ENCODE results near the gene POLR2B.
"Not testable (repeated sequence)": the region's sequence is repeated elsewhere in the genome, so short reads cannot be mapped to it uniquely, and the experiment has no call there.

The POLR2B gene

GRCh38 chr4:57053508-57053907 is 74.8 kb downstream of the POLR2B start:
- DNase-seq (ENCODE audit: low spot score) = no peak

- no peak for DNase-seq (ENCODE audit: low spot score)
Measured at GRCh38 chr4:57055886-57056285, 77.2 kb downstream of the POLR2B start.

- DNase-seq (ENCODE audit: low spot score) = no peak
Measured at GRCh38 chr4:57059890-57060716, 81.4 kb downstream of the POLR2B start.

DNA sequence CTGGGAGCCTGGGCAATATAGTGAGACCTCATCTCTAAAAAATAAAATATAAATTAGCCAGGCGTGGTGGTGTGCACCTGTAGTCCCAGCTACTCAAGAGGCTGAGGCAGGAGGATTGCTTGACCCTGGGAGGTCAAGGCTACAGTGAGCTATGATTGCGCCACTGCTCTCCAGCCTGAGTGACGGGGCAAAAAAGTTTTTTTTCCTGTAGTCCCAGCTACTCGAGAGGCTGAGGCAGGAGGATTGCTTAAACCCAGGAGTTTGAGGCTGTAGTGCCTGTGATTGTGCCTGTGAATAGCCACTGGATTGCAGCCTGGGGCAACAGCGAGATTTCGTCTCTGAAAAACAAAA is 82.0 kb downstream of the POLR2B start:
- DNase-seq (ENCODE audit: low spot score) = not testable (repeated sequence)

- no peak for DNase-seq (ENCODE audit: low spot score)
Measured at GRCh38 chr4:57061395-57061794, 82.7 kb downstream of the POLR2B start.

GRCh38 chr4:57063518-57063917 is 84.8 kb downstream of the POLR2B start:
- no peak for DNase-seq (ENCODE audit: low spot score)

GRCh38 chr4:57064120-57064519 is 85.4 kb downstream of the POLR2B start:
- DNase-seq (ENCODE audit: low spot score) = no peak

DNA sequence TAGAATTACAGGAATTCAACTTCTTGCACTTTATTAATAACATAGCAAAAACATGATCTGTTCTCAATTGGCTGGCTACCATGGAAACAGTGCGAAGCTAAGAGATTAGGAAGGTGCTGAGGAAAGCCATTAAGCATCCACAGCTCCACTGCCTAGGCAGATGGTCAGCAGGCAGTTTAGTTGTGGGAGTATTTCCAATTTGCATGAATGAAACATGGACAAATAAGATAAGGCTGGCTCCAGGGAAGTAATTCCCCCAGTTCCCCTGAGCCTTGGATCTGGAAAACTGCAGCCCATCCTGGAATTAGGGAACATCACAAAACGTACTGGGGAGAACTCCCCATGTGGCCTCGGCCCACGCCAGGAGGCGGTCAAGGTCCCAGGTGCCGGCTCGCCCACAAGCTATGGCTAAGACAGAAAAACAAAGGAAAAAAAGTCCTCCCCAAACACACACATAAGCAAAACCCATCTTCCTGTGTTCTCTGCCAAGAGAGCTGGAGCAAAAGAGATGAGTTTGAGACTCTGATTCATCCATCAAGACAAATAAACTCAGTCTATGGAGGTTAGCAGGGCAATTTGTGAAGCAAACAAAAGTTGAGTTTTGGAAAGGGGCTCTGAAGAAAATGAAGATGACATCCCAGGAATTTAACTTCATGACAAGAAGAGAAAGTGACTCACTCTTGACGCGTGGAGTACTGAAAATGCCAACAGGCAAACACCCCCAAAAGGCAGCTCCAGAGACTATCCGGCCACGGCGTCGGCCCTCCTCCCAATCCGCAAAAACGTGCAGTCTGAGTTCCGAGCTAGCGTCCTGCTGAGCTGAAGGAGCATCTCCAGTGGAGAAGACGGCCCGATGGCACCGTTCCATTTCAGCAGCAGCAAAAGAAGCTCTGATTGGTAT is 86.4 kb downstream of the POLR2B start:
- no peak for DNase-seq (ENCODE audit: low spot score)

DNA sequence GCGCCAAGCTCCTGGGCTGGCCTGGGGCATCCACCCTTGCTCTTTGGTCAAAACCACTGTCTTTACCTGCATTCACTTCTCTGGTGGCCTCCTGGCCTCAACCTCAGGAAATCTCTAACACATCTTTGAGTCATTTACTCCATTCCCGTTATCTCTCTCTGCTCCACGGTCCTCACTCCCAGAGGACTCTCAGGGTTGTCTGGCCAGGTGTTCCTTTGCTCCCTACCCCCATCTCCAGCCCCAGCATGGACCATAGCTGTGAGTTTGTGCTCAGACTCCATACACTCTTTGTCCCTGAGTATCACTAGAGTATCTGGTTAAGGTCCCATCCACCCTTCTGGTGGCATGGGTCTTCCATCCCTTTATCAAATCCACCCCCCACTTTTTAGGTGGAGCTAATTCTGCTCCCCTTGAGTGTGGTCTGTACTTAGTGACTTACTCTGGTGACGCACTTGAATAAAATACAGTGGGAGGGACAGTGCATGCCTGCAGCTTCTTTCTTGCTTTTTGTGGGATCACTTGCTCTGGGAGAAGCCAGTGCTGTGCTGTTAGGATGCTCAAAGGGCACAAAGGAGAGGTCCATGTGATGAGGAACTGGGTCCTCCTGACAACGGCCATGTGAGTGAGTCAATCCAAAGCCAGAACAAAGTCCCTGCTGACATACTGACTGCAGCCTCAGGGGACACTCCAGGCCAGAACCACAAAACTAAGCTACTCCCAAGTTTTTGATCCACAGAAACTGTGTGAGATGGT is 87.2 kb downstream of the POLR2B start:
- DNase-seq (ENCODE audit: low spot score) = no peak

GRCh38 chr4:57068237-57068981 is 89.7 kb downstream of the POLR2B start:
- DNase-seq (ENCODE audit: low spot score) = no peak

GRCh38 chr4:57070461-57070860 is 91.8 kb downstream of the POLR2B start:
- DNase-seq (ENCODE audit: low spot score) = no peak

GRCh38 chr4:57071326-57071725 is 92.6 kb downstream of the POLR2B start:
- DNase-seq (ENCODE audit: low spot score) = no peak

DNA sequence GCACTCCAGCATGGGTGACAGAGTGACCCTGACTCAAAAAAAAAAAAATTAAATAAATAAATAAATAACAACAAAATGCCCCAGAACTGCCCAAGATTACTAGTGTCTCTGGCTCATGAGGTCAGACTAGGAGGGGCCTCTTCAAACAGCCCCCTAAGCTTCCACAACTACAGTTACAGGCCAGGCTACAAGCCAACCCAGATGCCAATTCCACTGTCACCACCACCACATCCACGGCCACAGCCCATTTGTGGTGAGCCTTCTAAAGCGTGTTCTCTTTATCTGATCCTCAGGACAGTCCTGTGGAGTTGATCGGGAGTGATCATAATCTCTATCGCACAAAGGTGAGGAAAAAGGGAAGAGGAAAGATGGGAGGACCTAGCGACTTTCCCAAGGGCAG is 94.9 kb downstream of the POLR2B start:
- DNase-seq (ENCODE audit: low spot score) = no peak

- DNase-seq (ENCODE audit: low spot score) = no peak
Measured at GRCh38 chr4:57074744-57075143, 96.0 kb downstream of the POLR2B start.

- DNase-seq (ENCODE audit: low spot score) = no peak
Measured at GRCh38 chr4:57075367-57075766, 96.7 kb downstream of the POLR2B start.

GRCh38 chr4:57076646-57077045 is 98.0 kb downstream of the POLR2B start:
- no peak for DNase-seq (ENCODE audit: low spot score)

DNA sequence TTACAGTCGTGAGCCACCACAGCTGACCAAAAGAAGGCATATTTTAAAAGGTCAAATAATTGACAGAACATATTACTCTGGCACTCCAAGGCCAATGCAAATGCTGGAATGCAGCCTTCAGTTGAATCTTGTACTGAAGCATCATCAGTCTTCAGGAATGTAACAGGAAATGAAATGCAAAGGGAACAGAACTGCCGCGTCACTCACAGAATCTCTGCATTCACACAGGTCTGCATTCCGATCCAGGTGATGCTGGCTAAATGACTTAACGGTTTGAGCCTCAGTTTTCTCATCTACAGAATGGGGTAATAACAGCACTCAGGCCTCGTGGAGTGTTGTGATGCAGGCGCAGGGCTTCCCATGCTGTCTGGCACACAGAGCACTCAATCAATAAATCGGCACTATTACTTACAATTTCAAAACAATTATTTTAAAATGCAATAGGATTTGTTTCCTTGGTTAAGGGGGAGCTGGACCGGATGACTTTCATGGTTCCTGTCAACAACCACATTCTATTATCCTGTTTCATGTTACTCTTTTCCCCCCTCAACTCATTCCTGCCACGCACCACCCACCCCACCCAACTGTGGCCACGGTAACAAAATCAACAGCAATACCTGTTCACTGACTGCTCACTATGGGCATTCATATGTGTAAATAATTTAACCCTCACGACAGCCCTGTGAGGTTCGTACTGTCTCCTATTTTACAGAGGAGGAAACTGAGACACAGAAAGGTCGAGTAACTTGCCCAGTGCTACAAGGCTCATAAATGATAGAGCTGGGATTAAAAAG is 99.1 kb downstream of the POLR2B start:
- no peak for DNase-seq (ENCODE audit: low spot score)

- DNase-seq (ENCODE audit: low spot score) = no peak
Measured at GRCh38 chr4:57078685-57079521, 100.2 kb downstream of the POLR2B start.
